SK-N-MC (cell line): ENCODE measurements around the gene FADS2.

ENCODE experiments used
- DNase-seq: peaks from one replicate; pipeline ENCODE4 v3.0.0-alpha.2; 2011; ENCODE audit warnings: low read depth, low spot score
- H3K27ac ChIP-seq: fragments of 200-600 bp; sonication (generic); 2 replicates; pipeline ENCODE4 v1.5.1; 2016; ENCODE audit warnings: mixed run types
- H3K36me3 ChIP-seq: fragments of 200-600 bp; sonication (generic); 2 replicates; pipeline ENCODE4 v1.6.1; 2017; ENCODE audit warnings: antibody characterized with exemption, low read length, mixed read lengths; ENCODE audit not compliant: insufficient read depth
- H3K4me3 ChIP-seq: fragments of 200-600 bp; sonication (generic); 2 replicates; pipeline ENCODE4 v1.5.1; 2016
- H3K9ac ChIP-seq: fragments of 200-600 bp; sonication (generic); 2 replicates; pipeline ENCODE4 v1.8.0; 2017; ENCODE audit warnings: mixed run types, mixed read lengths; ENCODE audit not compliant: insufficient read length
- H3K9me3 ChIP-seq: fragments of 200-600 bp; sonication (generic); 2 replicates; pipeline ENCODE4 v1.6.1; 2017; ENCODE audit warnings: low read depth, mild to moderate bottlenecking, antibody characterized with exemption, low read length, moderate library complexity, mixed read lengths
- EZH2 ChIP-seq: fragments of 200-600 bp; sonication (generic); IDR thresholded peaks from one replicate; pipeline ENCODE4 v1.6.1; 2017; ENCODE audit warnings: antibody characterized with exemption
- FOXP2 ChIP-seq: optimal IDR thresholded peaks from 2 replicates; pipeline ENCODE3; 2011; ENCODE audit warnings: mild to moderate bottlenecking, moderate library complexity; ENCODE audit not compliant: insufficient read depth; ENCODE audit errors: extremely low read length, control extremely low read depth
- POLR2AphosphoS5 ChIP-seq: IDR thresholded peaks from 2 replicates; pipeline ENCODE4 v1.6.1; 2012; ENCODE audit warnings: mild to moderate bottlenecking, low read depth, low read length, borderline replicate concordance

FADS2 gene

DNA sequence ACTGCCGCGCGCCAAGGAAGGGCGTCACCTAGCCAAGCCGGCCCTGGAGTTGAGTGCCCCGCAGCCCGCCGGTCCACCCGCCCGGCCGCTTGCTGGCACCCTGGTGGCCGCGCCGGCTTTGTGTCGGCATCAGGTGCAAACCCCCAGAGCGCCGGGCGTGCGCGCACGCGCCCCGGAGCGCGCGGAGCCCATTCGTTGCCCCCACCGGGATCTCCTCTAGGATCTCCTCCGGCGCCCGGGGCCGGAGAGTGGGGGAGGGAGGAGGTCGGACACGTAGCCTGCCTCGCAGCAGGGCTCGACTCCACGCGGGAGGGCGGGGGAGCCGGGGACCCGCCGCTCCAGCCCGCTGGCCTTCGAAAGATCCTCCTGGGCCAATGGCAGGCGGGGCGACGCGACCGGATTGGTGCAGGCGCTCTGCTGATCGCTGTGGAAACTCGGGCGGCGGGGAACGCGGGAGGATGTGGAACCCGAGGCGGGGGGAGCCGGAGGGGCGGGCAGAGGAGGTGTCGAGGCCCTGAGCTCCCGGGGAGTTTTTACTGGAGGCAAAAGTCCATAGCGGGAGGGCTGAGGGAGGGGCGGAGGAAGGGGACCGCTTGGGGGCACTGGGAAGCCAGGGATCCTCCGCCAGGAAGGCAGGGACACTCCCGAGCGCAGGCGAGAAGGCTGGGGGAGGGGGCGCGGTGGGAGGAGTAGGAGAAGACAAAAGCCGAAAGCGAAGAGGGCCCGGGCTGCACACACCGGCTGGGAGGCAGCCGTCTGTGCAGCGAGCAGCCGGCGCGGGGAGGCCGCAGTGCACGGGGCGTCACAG is at the start of gene FADS2:
Gene FADS2, plus strand, starts transcription at position 730 of the 808 bp plus-strand sequence. CDS start 91 bp downstream, outside the sequence.
- peak within 1 kb of the TSS; percentile 85 for H3K9ac ChIP-seq
- peak; percentile 80 for TF ChIP-seq FOXP2
- peak; percentile 97 for TF ChIP-seq POLR2AphosphoS5
- no peak for TF ChIP-seq EZH2
- H3K27ac ChIP-seq, result peak within 1 kb of the TSS; percentile 99
- H3K36me3 ChIP-seq, result peaks cover 15% of the 10 kb centered on the region; the same call in 1 of the 2 replicates
- H3K9me3 ChIP-seq, result no peaks in the 10 kb centered on the region
- no peak for DNase-seq
- H3K4me3 ChIP-seq, result peak within 1 kb of the TSS; percentile 86

DNA sequence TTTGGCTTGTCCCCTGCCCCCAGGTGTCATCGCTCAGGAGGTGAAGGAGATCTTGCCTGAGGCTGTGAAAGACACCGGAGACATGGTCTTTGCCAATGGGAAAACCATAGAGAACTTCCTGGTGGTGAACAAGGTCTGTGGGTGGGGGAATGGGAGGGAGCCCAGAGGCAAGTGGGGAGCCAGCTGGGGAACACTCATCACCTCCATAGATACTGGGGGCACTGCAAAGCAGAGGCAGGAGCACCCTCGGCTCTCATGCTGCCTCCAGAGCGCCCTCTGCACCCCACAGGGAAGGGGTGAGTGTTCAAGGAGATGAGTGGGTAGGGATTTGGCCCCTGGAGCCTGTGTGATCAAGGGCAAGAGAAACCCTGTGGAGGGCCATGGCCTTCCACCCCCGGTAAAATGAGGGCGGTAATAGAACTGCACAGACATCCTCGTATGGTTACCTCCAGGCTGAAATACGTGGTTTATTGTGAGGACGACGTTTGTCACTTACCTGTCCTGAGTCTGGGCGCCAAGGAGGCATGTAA is 49.7 kb upstream of the FADS2 start:
- Histone ChIP-seq H3K4me3 (no peak overlapping the region), H3K9ac (no peak overlapping the region), H3K9me3 (no peaks in the 10 kb centered on the region), H3K36me3 (no peaks in the 10 kb centered on the region), H3K27ac (no peak overlapping the region)
- TF ChIP-seq FOXP2 (no peak), POLR2AphosphoS5 (no peak), EZH2 (no peak)
- no peak for DNase-seq

DNA sequence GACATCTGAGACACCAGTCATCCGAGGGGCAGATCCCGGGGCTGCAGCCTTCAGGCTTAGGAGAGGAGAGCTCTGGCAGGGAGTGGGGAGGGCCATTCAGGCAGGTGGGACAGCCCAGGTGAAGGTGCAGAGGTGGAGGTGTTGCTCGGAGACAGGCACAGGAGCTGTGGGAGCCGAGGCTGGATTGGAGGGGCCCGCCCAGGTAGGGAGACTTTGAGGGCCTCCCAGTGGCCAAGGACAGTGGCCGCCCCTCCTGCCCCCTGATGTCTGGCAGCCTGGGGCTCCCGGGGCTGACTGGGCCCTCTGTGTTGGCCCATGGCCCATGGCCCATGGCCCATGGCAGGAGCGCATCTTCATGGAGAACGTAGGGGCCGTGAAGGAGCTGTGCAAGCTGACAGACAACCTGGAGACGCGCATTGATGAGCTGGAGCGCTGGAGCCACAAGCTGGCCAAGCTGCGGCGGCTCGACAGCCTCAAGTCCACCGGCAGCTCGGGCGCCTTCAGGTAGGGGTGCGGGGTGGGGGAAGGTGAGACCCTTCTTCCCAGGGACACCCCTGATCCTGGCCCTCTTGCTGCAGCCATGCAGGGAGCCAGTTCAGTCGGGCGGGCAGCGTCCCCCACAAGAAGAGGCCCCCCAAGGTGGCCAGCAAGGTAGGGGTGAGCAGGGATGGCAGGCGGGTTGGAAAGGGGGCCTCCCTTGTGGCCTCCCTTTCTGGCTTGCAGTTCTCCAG is 49.0 kb upstream of the FADS2 start:
- Histone ChIP-seq H3K36me3 (no peaks in the 10 kb centered on the region), H3K9ac (no peak overlapping the region), H3K9me3 (no peaks in the 10 kb centered on the region), H3K27ac (no peak overlapping the region), H3K4me3 (no peak overlapping the region)
- TF ChIP-seq EZH2 (no peak), POLR2AphosphoS5 (no peak), FOXP2 (no peak)
- no peak for DNase-seq

DNA sequence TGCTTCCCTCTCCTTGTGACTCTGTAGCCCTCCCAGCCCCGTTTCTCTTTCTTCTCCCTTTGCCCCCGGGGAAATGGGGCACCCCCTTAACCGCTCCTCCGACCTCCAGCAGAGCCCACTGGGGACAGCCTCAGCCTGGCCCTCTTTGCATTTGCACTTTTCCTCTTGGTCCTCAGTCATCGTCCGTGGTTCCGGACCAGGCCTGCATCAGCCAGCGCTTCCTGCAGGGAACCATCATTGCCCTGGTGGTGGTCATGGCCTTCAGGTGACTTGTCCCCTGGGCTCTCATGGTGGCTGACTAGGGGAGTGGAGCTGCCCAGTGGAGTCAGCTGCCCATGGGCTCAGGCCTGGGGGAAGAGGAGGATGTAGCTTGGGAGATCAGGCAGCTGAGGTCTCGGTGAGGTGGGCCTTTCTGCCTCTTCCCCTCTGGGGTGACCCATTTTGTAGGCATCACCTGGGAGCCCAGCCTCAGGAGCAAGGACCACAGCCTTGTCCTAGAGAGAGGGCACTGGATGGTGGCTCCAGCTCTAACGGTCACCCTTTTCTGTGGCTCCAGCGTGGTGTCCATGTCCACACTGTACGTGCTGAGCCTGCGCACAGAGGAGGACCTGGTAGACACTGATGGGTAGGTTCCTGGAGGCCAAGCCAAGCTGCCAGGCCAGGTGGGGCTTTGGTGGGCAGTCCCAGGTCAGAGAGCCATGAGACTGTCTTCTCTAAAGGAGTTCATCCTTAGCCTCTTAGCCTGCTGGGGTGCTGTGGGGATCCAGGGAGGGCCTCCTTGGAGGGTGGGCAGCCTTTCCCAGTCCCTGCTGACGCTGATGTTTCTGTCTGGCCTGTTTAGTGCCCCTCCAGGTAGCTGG is 48.2 kb upstream of the FADS2 start:
- no peak overlapping the region for H3K4me3 ChIP-seq
- no peak overlapping the region for H3K27ac ChIP-seq
- peaks cover 3% of the 10 kb centered on the region; the same call in 1 of the 2 replicates for H3K36me3 ChIP-seq
- TF ChIP-seq FOXP2 (no peak), POLR2AphosphoS5 (no peak), EZH2 (no peak)
- no peak overlapping the region for H3K9ac ChIP-seq
- H3K9me3 ChIP-seq, result no peaks in the 10 kb centered on the region
- DNase-seq, result no peak

DNA sequence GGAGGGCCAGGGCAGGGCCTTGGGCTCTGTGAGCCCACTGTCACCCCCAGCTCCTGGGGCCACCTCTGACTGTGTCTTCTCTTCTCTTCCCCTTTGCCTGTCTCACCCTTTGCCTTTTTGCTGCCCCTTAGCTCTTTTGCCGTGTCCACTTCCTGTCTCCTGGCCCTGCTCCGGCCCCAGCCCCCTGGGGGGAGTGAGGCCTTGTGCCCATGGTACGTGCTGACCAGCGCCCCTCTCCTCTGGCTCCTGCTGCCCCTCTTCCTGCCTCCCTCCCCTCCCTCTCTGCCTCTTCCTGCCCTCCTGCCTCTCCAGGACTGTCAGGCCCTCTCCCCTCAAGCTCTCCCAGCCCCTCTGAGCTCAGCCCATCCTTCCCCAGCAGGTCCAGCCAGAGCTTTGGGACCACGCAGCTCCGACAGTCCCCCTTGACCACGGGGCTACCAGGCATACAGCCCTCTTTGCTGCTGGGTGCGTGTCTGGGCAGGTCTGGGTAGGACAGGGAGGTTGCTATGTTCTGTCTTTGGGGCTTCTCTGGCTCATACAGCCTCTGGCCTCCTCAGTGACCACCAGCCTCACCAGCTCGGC is 47.4 kb upstream of the FADS2 start:
- peaks cover 3% of the 10 kb centered on the region; the same call in 1 of the 2 replicates for H3K36me3 ChIP-seq
- no peak for DNase-seq
- TF ChIP-seq EZH2, result no peak
- TF ChIP-seq POLR2AphosphoS5, result no peak
- TF ChIP-seq FOXP2, result no peak
- no peak overlapping the region for H3K9ac ChIP-seq
- no peak overlapping the region for H3K27ac ChIP-seq
- no peaks in the 10 kb centered on the region for H3K9me3 ChIP-seq
- H3K4me3 ChIP-seq, result no peak overlapping the region

DNA sequence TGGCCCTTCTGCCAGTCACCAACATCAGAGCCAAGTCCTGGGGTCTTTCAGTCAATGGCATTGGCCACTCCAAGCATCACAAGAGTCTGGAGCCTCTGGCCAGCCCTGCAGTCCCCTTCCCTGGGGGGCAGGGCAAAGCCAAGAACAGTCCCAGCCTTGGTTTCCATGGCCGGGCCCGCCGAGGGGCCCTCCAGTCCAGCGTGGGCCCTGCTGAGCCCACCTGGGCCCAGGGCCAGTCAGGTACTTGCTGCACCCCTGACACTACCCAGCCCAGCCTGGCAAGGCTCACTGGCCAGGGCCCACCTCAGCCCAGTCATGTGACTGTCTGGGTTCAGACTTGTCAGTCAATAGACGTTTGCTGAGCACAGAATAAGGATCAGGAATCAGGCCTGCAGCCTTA is 46.5 kb upstream of the FADS2 start:
- no peak for DNase-seq
- no peak overlapping the region for H3K9ac ChIP-seq
- no peak for TF ChIP-seq FOXP2
- TF ChIP-seq EZH2, result no peak
- no peak for TF ChIP-seq POLR2AphosphoS5
- no peak overlapping the region for H3K27ac ChIP-seq
- H3K4me3 ChIP-seq, result no peak overlapping the region
- H3K36me3 ChIP-seq, result peaks cover 7% of the 10 kb centered on the region; the same call in 1 of the 2 replicates
- H3K9me3 ChIP-seq, result no peaks in the 10 kb centered on the region

DNA sequence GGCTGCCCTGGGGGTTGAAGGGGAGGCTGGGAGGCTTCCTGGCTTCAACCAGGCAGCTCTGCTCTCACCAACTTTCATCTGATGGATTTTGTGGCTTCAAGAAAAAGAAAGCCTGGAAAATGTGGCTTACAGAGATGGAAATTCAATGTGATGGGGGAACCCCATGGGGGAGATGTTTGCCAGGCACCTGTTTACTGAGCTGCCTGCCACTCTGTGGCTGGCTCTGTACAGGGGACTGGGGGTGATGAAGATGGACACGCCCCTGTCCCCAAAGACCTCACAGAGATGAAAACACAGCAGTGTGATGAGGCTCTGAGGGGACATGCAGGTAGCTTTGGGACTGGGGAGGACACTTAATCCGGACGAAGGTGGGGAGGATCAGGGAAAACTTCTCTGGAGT is 45.8 kb upstream of the FADS2 start:
- TF ChIP-seq FOXP2 (no peak), POLR2AphosphoS5 (no peak)
- Histone ChIP-seq H3K27ac (no peak overlapping the region), H3K9me3 (no peaks in the 10 kb centered on the region), H3K4me3 (no peak overlapping the region), H3K36me3 (peaks cover 10% of the 10 kb centered on the region; the same call in 1 of the 2 replicates), H3K9ac (no peak overlapping the region)
- no peak for DNase-seq

DNA sequence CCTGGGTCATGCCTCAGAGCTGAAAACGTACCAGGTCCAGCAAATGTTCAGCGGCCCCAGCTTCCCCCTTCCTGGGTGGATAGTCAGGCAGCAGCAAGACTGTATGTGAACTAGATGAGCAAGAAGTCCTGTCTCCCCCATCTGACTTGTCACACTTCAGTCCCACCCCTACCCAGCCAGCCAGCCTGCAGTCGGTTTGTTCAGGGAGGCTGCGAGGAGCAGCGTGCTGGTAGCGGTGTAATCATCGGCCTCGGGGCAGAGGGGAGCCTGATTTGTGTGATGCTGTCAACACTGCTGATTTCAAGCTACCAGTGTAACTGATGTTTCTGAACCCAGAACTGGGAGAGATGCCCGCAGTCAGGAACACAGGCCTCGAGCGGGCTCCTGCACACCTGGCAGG is 45.3 kb upstream of the FADS2 start:
- Histone ChIP-seq H3K9me3 (no peaks in the 10 kb centered on the region), H3K4me3 (no peak overlapping the region), H3K27ac (no peak overlapping the region), H3K9ac (no peak overlapping the region), H3K36me3 (peaks cover 10% of the 10 kb centered on the region; the same call in 1 of the 2 replicates)
- TF ChIP-seq POLR2AphosphoS5 (no peak), EZH2 (no peak), FOXP2 (no peak)
- no peak for DNase-seq
